Measurements from ENCODE around the gene MN1.

MN1 gene

GRCh38 chr22:27706489-27706888 is 95.1 kb downstream of the MN1 start:
- no peak for DNase-seq

GRCh38 chr22:27705408-27706080 is 96.0 kb downstream of the MN1 start:
- no peak for DNase-seq

GRCh38 chr22:27704581-27704980 is 97.0 kb downstream of the MN1 start:
- no peak for DNase-seq

- DNase-seq: no peak
Measured at GRCh38 chr22:27699383-27700019, 102.1 kb downstream of the MN1 start.

- no peak for DNase-seq
Measured at GRCh38 chr22:27698813-27699212, 102.7 kb downstream of the MN1 start.

Data from activated CD4-positive, alpha-beta T cell treated with anti-CD3 and anti-CD28 coated beads for 1 hour (primary cell).